NB4 (cell line): Measurements from ENCODE around the gene GPATCH2L.

Experiments used
- MYC ChIP-seq: IDR thresholded peaks from 2 replicates; pipeline ENCODE4 v1.6.1; 2011; ENCODE audit warnings: low read depth, low read length
- POLR2A ChIP-seq: IDR thresholded peaks from 2 replicates; pipeline ENCODE4 v1.6.1; 2011; ENCODE audit warnings: mild to moderate bottlenecking; ENCODE audit not compliant: insufficient read length; ENCODE audit errors: extremely low read depth
- TF ChIP-seq, protein P1 (sequence below): IDR thresholded peaks from one replicate; pipeline ENCODE4 v1.5.1; 2012; ENCODE audit warnings: low read depth, low read length
- TF ChIP-seq, protein P2 (sequence below): IDR thresholded peaks from 2 replicates; pipeline ENCODE4 v1.6.1; 2011; ENCODE audit warnings: low read depth, low read length

DNA sequence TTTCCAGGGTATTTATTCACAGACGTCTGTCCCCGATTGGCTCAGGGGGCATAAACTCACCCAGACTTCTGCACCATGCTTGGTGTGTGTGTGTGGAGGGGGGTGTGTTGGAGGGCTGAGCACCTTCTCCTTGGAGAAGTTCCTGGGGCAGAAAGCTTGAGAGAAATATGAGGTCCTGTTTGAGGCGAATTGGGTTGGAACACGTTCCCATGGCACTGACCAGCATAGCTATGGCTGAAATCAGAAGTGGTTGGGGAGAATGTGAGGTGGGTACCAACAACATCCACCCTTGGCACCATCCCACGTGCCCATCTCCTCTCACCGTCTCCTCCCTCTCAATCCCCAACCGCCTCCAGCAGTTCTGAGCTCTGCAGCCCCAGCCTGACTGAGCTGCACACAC, 16.0 kb upstream of the GPATCH2L start:
- TF ChIP-seq, protein P1, sequence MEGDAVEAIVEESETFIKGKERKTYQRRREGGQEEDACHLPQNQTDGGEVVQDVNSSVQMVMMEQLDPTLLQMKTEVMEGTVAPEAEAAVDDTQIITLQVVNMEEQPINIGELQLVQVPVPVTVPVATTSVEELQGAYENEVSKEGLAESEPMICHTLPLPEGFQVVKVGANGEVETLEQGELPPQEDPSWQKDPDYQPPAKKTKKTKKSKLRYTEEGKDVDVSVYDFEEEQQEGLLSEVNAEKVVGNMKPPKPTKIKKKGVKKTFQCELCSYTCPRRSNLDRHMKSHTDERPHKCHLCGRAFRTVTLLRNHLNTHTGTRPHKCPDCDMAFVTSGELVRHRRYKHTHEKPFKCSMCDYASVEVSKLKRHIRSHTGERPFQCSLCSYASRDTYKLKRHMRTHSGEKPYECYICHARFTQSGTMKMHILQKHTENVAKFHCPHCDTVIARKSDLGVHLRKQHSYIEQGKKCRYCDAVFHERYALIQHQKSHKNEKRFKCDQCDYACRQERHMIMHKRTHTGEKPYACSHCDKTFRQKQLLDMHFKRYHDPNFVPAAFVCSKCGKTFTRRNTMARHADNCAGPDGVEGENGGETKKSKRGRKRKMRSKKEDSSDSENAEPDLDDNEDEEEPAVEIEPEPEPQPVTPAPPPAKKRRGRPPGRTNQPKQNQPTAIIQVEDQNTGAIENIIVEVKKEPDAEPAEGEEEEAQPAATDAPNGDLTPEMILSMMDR, result no peak
- TF ChIP-seq MYC, result no peak
- TF ChIP-seq POLR2A, result no peak
- TF ChIP-seq, protein P2, sequence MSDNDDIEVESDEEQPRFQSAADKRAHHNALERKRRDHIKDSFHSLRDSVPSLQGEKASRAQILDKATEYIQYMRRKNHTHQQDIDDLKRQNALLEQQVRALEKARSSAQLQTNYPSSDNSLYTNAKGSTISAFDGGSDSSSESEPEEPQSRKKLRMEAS, result no peak
